ENCODE measurements around the gene MYO16.
"Not testable (repeated sequence)": the region's sequence is repeated elsewhere in the genome, so short reads cannot be mapped to it uniquely, and the experiment has no call there.

The MYO16 gene

GRCh38 chr13:109196948-109197347 is 567.5 kb downstream of the MYO16 start:
- no peak for DNase-seq (ENCODE audit: low read depth in 2 of 2)

GRCh38 chr13:109198585-109198984 is 569.2 kb downstream of the MYO16 start:
- DNase-seq (ENCODE audit: low read depth in 2 of 2), result no peak

GRCh38 chr13:109199280-109199679 is 569.9 kb downstream of the MYO16 start:
- DNase-seq (ENCODE audit: low read depth in 2 of 2), result no peak

- DNase-seq (ENCODE audit: low read depth in 2 of 2), result no peak
Measured at GRCh38 chr13:109200556-109200955, 571.1 kb downstream of the MYO16 start.

GRCh38 chr13:109203587-109203986 is 574.2 kb downstream of the MYO16 start:
- DNase-seq (ENCODE audit: low read depth in 2 of 2), result no peak

- no peak for DNase-seq (ENCODE audit: low read depth in 2 of 2)
Measured at GRCh38 chr13:109204252-109204651, 574.8 kb downstream of the MYO16 start.

- no peak for DNase-seq (ENCODE audit: low read depth in 2 of 2)
Measured at GRCh38 chr13:109204657-109205056, 575.2 kb downstream of the MYO16 start.

GRCh38 chr13:109205315-109205714 is 575.9 kb downstream of the MYO16 start:
- DNase-seq (ENCODE audit: low read depth in 2 of 2), result no peak

- no peak for DNase-seq (ENCODE audit: low read depth in 2 of 2)
Measured at GRCh38 chr13:109206616-109207015, 577.2 kb downstream of the MYO16 start.

- no peak for DNase-seq (ENCODE audit: low read depth in 2 of 2)
Measured at GRCh38 chr13:109207622-109208021, 578.2 kb downstream of the MYO16 start.

GRCh38 chr13:109208522-109208921 is 579.1 kb downstream of the MYO16 start:
- DNase-seq (ENCODE audit: low read depth in 2 of 2), result no peak

- DNase-seq (ENCODE audit: low read depth in 2 of 2), result no peak
Measured at GRCh38 chr13:109209526-109209925, 580.1 kb downstream of the MYO16 start.

GRCh38 chr13:109211616-109212015 is 582.2 kb downstream of the MYO16 start:
- DNase-seq (ENCODE audit: low read depth in 2 of 2), result no peak

GRCh38 chr13:109212650-109213049 is 583.2 kb downstream of the MYO16 start:
- DNase-seq (ENCODE audit: low read depth in 2 of 2), result no peak

GRCh38 chr13:109213714-109214113 is 584.3 kb downstream of the MYO16 start:
- DNase-seq (ENCODE audit: low read depth in 2 of 2), result no peak

GRCh38 chr13:109214393-109214792 is 585.0 kb downstream of the MYO16 start:
- DNase-seq (ENCODE audit: low read depth in 2 of 2), result no peak

GRCh38 chr13:109215377-109215776 is 586.0 kb downstream of the MYO16 start:
- no peak for DNase-seq (ENCODE audit: low read depth in 2 of 2)

- not testable (repeated sequence) for DNase-seq (ENCODE audit: low read depth in 2 of 2)
Measured at GRCh38 chr13:109217510-109217909, 588.1 kb downstream of the MYO16 start.

GRCh38 chr13:109220631-109221030 is 591.2 kb downstream of the MYO16 start:
- no peak for DNase-seq (ENCODE audit: low read depth in 2 of 2)

GRCh38 chr13:109224033-109224432 is 594.6 kb downstream of the MYO16 start:
- DNase-seq (ENCODE audit: low read depth in 2 of 2), result no peak

GRCh38 chr13:109226631-109227030 is 597.2 kb downstream of the MYO16 start:
- no peak for DNase-seq (ENCODE audit: low read depth in 2 of 2)

- no peak for DNase-seq (ENCODE audit: low read depth in 2 of 2)
Measured at GRCh38 chr13:109227344-109227940, 598.0 kb downstream of the MYO16 start.

- no peak for DNase-seq (ENCODE audit: low read depth in 2 of 2)
Measured at GRCh38 chr13:109228211-109228610, 598.8 kb downstream of the MYO16 start.

- no peak for DNase-seq (ENCODE audit: low read depth in 2 of 2)
Measured at GRCh38 chr13:109231888-109232287, 602.5 kb downstream of the MYO16 start.
